ENCODE data around the gene SSX2.
"Not testable (repeated sequence)": the region's sequence is repeated elsewhere in the genome, so short reads cannot be mapped to it uniquely, and the experiment has no call there.

DNA sequence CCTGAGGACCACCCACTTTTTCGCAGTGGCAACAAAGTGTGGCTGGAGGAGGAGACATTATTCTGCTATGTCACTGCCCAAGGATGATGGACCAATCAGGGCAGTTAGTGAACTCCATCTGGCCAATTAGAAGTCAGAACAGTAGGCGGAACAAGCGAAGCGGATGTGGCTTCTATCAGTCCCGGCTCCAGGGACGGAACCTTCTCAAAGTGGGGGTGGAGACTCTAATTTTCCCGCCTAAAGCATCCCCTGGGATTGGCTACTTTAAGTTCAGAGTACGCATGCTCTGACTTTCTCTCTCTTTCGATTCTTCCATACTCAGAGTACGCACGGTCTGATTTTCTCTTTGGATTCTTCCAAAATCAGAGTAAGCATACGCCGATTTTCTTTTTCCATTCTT lies 44.0 kb upstream of the SSX2 start, which contains the start of gene SSX2B:
- TF ChIP-seq, protein P1, sequence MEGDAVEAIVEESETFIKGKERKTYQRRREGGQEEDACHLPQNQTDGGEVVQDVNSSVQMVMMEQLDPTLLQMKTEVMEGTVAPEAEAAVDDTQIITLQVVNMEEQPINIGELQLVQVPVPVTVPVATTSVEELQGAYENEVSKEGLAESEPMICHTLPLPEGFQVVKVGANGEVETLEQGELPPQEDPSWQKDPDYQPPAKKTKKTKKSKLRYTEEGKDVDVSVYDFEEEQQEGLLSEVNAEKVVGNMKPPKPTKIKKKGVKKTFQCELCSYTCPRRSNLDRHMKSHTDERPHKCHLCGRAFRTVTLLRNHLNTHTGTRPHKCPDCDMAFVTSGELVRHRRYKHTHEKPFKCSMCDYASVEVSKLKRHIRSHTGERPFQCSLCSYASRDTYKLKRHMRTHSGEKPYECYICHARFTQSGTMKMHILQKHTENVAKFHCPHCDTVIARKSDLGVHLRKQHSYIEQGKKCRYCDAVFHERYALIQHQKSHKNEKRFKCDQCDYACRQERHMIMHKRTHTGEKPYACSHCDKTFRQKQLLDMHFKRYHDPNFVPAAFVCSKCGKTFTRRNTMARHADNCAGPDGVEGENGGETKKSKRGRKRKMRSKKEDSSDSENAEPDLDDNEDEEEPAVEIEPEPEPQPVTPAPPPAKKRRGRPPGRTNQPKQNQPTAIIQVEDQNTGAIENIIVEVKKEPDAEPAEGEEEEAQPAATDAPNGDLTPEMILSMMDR (IDR thresholded peaks at IDR 0.05; ENCODE audit: low read depth, low read length): not testable (repeated sequence)
- TF ChIP-seq POLR2A (IDR thresholded peaks at IDR 0.05; ENCODE audit: extremely low read depth, insufficient read length): not testable (repeated sequence)

Measured in NB4 (cell line).